ENCODE data around the gene SUN5.
"Not testable (repeated sequence)": the region's sequence is repeated elsewhere in the genome, so short reads cannot be mapped to it uniquely, and the experiment has no call there.

Gene SUN5

GRCh38 chr20:32977281-32978008, 26.8 kb downstream of the SUN5 start:
- DNase-seq (ENCODE audit: low spot score) = no peak

DNA sequence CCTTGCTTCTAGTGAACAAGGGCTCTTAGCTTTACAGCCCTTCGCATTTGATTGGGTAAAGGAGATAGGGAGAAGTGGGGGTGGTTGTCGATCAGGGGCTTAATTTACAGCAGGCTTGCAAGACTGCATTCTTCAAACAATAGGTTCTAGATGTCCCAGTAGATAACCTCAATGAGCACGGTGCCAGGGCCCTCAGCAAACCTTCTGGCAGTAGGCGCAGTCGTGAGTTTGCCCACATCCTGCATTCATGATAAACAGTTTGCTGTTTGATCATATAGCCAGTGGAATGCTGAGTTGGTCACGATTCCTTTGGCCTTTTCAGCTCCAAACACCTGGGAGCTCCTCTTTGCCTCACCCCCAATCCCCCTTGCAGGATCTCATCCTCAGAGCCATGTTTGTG, 27.5 kb downstream of the SUN5 start:
- DNase-seq (ENCODE audit: low spot score) = no peak

- no peak for DNase-seq (ENCODE audit: low spot score)
Measured at GRCh38 chr20:32975698-32976674, 28.2 kb downstream of the SUN5 start.

GRCh38 chr20:32975121-32975520, 29.1 kb downstream of the SUN5 start:
- DNase-seq (ENCODE audit: low spot score) = not testable (repeated sequence)

GRCh38 chr20:32974204-32975064, 29.8 kb downstream of the SUN5 start:
- DNase-seq (ENCODE audit: low spot score) = not testable (repeated sequence)

GRCh38 chr20:32973077-32973717, 31.0 kb downstream of the SUN5 start:
- DNase-seq (ENCODE audit: low spot score) = no peak

DNA sequence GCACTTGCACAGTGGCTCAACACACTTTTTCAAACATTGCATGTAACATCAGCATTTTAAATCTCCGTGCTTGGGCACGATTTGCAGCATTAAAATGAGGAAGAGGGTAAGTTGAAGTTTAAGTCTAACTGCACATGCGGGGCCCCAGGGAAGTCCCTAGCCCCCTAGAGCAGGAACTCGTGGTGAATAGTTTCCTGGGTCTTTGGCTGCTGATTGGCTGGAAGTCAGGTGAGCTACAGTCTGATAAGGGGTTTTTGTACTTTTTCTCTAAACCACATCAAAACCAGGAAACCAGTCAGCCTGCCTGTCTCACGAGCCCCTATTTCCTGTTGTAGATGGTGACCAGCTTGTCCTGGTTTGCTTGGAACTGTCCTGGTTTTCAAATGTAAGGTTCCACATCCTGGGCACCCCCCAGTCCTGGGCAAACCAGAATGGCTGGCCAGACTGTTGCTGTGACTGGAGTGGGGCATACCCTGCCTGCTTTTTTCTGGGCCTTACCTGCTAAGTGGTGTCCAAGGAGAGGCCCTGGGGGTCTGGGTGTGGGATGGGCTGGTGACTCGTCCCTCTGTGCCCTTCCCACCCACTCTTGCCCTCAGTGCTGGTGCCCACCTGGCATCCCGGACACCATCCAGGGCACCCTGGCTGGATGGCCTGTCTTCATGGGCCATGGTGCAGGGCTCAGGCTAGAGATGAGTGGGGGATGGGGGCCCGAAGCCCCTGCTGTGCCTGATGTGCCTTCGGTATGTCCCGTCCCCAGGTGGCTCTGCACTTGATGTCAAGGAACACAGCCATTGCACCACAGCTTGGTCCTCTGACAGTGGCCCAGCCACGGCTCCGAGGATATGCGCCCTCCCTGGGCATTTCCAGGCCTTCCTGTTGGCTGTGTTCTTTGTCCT, 31.8 kb downstream of the SUN5 start:
- DNase-seq (ENCODE audit: low spot score) = no peak

GRCh38 chr20:32971703-32972161, 32.5 kb downstream of the SUN5 start:
- no peak for DNase-seq (ENCODE audit: low spot score)

DNA sequence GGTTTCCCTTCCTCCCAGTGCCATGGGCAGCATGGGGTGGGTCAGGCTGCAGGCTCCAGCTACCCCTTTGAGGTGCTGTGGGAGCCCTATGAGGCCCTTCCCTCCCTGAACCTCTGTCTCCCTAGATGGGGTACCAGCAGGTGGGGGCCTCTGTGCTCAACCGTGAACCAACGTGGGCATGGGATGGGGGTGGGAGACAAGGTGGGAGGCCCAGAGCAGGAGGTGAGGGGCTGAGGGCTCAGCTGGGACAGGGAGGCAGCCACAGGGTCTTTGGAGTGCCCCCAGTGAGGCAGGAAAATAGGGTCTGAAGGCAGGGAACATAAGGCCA, 33.3 kb downstream of the SUN5 start:
- DNase-seq (ENCODE audit: low spot score) = no peak

DNA sequence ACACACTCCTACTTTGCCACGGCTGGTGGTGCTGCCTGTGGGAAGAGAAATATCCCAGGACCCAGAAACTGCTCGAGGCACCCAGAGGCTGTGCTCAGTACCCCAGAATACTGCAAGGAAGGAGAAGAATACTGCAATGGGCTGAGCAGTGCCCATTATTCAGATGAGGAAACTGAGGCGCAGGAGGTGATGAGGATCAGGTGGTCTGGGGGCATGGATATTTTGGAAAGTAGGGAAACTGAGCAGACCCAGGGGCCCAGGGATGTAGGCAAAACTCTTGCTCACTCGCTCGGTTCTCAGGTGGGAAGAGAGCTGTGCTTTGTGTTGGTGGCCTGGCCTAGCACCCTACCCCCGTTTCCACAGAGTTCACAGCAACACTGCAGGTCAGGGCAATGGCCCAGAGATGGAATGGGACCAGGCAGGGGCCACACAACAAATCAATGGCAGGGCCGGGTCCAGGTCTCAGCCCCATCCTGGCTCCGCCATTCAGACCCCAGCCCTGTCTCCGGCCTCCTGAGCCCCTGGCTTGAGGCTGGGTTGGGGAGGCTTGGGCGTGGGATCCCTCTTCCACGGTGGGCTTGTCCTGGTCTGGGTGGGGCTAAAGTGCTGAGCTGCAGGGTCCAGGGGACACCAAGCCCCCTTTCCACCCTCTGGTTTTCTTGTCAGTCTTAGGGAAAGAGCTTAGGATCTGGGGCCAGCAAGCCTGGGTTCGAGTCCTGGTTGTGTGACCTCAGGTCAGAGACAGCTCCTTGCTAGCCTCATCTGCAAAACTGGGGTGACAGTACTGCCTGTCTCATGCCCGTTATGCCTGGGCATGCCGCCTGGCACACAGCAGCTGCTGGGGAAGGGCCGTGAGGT, 33.9 kb downstream of the SUN5 start:
- no peak for DNase-seq (ENCODE audit: low spot score)

- DNase-seq (ENCODE audit: low spot score) = no peak
Measured at GRCh38 chr20:32969356-32970114, 34.7 kb downstream of the SUN5 start.

GRCh38 chr20:32968478-32969241, 35.6 kb downstream of the SUN5 start:
- DNase-seq (ENCODE audit: low spot score) = peak; percentile 58

- DNase-seq (ENCODE audit: low spot score) = no peak
Measured at GRCh38 chr20:32967961-32968457, 36.2 kb downstream of the SUN5 start.

DNA sequence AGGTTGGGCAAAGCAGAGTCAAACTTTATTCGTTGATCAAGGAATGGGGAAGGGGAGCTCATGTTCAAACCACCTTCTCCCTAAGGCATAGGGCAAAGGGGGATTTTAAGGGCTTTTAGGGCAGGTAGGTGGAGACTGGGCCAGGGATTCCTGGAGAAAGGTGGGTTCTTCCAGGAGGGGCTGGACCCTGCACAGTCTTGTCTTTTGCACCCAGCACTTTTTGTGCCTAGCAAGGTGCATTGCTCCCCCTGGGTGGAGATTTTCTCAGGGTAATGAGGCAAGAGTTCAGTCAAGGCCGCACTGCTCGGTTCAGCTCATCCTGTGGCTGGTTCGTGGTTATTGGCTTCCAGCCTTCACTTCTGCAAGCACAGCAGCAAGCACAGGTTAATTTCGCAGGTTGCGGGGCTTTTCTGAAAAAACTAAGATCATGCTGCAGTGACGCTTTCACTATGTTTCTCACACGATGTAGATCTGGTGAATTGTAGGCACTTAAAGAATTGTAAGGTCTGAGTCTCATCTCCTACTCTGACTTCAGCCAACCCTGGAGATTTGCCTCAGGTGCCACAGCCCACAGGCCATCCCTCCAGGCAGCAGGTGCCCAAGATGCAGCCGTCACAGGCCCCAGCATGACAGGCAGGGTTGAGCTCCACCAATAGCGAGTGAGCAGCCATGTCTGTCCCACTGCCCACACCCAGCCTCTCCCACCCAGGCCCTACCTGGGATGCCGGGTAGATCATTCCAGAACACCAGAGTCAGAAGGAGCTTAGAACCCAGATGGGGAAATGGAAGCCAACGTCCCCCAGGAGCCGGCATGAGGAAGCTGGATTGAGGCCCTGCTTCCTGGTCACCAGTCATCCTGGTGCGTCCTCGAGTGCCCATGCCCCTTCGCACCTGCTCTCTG, 37.1 kb downstream of the SUN5 start:
- no peak for DNase-seq (ENCODE audit: low spot score)

- no peak for DNase-seq (ENCODE audit: low spot score)
Measured at GRCh38 chr20:32966382-32966781, 37.9 kb downstream of the SUN5 start.

GRCh38 chr20:32965581-32966373, 38.5 kb downstream of the SUN5 start:
- peak; percentile 47 for DNase-seq (ENCODE audit: low spot score)
